GM21737 (cell line): ENCODE results near the gene DISC1.

ENCODE experiments used
- ATAC-seq: cut with Tn5 transposase; IDR thresholded peaks from one replicate; pipeline ENCODE4 v1.9.1; 2021; ENCODE audit warnings: mild to moderate bottlenecking, moderate library complexity; ENCODE audit not compliant: unreplicated experiment

Gene DISC1

GRCh38 chr1:232059726-232060374, 433.3 kb downstream of the DISC1 start:
- no peak for ATAC-seq

- ATAC-seq: no peak
Observed at GRCh38 chr1:232062967-232063366, 436.4 kb downstream of the DISC1 start.

GRCh38 chr1:232066521-232066920, 439.9 kb downstream of the DISC1 start:
- ATAC-seq: no peak

- no peak for ATAC-seq
Observed at GRCh38 chr1:232074265-232074664, 447.7 kb downstream of the DISC1 start.

GRCh38 chr1:232077809-232078208, 451.2 kb downstream of the DISC1 start:
- no peak for ATAC-seq

GRCh38 chr1:232084584-232085223, 458.1 kb downstream of the DISC1 start:
- no peak for ATAC-seq

- ATAC-seq: no peak
Observed at GRCh38 chr1:232090816-232091215, 464.2 kb downstream of the DISC1 start.
